ENCODE results near the gene ATRIP. TPM values are rescaled to one million over a fixed set of nuclear protein-coding genes. Genes with fewer than 3 reads are reported as not detected.

The ATRIP gene
- total RNA-seq, 5 donors from 2014 or later (not counting 1 experiment from before 2014, with no cell fraction given): 7.8 to 14.9 (median 12.8) TPM

DNA sequence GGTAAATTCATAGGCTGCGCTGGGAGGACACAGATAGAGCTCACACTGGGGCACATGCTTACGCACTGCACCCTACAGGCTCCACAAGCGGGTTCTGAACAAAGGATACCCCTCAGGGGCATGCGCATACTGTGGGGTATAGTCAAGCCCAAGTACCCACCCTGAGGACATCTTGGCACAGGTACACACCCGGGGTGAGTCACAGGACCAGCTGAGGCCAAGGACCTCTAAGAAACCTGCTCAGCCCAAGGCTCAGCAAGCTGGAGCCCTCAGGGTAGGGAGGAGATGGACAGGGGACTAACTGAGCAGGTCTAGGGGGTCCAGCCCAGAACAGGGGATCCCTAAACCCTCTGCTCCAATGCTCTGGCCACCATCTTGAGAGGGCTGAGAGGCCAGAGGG, 54.1 kb downstream of the ATRIP start:
- Histone ChIP-seq H3K4me3 (ENCODE audit: control insufficient read depth in 1 of 2, extremely low read depth in 1 of 2, low read length in 1 of 2) (no peak overlapping the region), H3K9me3 (no peaks in the 10 kb centered on the region), H3K27me3 (replicated peaks in 1 of 2; ENCODE audit: control insufficient read depth in 2 of 2, extremely low read depth in 1 of 2, insufficient read depth in 2 of 2, low read length in 1 of 2) (no peaks in the 10 kb centered on the region), H3K36me3 (ENCODE audit: control insufficient read depth in 2 of 2, extremely low read depth in 1 of 2, insufficient read depth in 1 of 2, low read length in 1 of 2) (peaks cover 0 to 5% of the 10 kb centered on the region in 2 donors), H3K4me1 (ENCODE audit: control insufficient read depth in 1 of 2, extremely low read depth in 1 of 2, insufficient read depth in 2 of 2, low read length in 2 of 2) (peaks cover 12 to 35% of the 10 kb centered on the region in 2 experiments), H3K27ac (ENCODE audit: low read length) (no peak overlapping the region)
- WGBS (ENCODE audit: insufficient coverage): 98% methylated on average over 4 of the region's 5 CpGs
- Mint-ChIP-seq H3K36me3 (peaks cover 20% of the 10 kb centered on the region), H3K27ac (peak overlapping the region; percentile 56 to 89), H3K4me1 (peaks cover 35 to 49% (median 46%) of the 10 kb centered on the region in 3 donors), H3K4me3 (no peak overlapping the region), H3K27me3 (no peaks in the 10 kb centered on the region), H3K9me3 (no peaks in the 10 kb centered on the region)
- CTCF ChIA-PET: interaction anchor here in 1 of 2 donors (1.1 kb wide), 1 partner anchor 100 kb away, joined by 3 read pairs; no protein-coding TSS in a partner anchor
- POLR2A ChIA-PET: no interaction called here
- ATAC-seq (replicated peaks in 1 of 4) (no peak), DNase-seq (no peak)

DNA sequence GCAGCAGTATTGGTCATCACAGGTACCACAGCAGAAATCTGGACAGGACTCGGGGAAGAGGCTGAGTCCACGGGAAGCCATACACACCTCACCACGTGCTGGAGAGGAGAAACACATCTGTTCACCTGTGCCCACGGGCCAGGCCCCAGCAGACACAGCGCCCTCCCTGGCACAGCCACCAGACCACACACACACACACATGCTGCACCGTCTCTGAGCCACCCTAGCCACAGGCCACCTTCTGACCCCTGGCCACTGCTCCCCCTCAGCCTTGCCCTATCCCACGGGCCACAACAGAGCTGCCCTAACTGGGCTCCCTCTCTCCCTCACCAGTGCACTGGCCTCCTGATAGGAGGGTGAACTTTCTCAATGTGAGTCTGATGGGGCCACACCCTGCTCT, 54.7 kb downstream of the ATRIP start:
- H3K27me3 ChIP-seq (replicated peaks in 1 of 2; ENCODE audit: control insufficient read depth in 2 of 2, extremely low read depth in 1 of 2, insufficient read depth in 2 of 2, low read length in 1 of 2): no peaks in the 10 kb centered on the region
- WGBS (ENCODE audit: insufficient coverage): 76% methylated on average over 2 of the region's 7 CpGs
- Mint-ChIP-seq H3K4me1 (peaks cover 38 to 52% (median 49%) of the 10 kb centered on the region in 3 donors), H3K4me3 (peak overlapping the region in 1 of 3 donors; percentile 1), H3K27ac (peak overlapping the region; percentile 89 to 90), H3K36me3 (peaks cover 20% of the 10 kb centered on the region), H3K9me3 (no peaks in the 10 kb centered on the region), H3K27me3 (no peaks in the 10 kb centered on the region)
- H3K4me3 ChIP-seq (ENCODE audit: control insufficient read depth in 1 of 2, extremely low read depth in 1 of 2, low read length in 1 of 2): no peak overlapping the region
- CTCF ChIA-PET: interaction anchor here (0.6 to 1.2 kb wide), 2 partner anchors 43 to 65 kb away, joined by 3 to 5 read pairs; no protein-coding TSS in a partner anchor
- peaks cover 12 to 38% of the 10 kb centered on the region in 2 experiments for H3K4me1 ChIP-seq (ENCODE audit: control insufficient read depth in 1 of 2, extremely low read depth in 1 of 2, insufficient read depth in 2 of 2, low read length in 2 of 2)
- DNase-seq (no peak), ATAC-seq (replicated peaks in 1 of 4) (no peak)
- H3K27ac ChIP-seq (ENCODE audit: low read length): no peak overlapping the region
- peaks cover 0 to 5% of the 10 kb centered on the region in 2 donors for H3K36me3 ChIP-seq (ENCODE audit: control insufficient read depth in 2 of 2, extremely low read depth in 1 of 2, insufficient read depth in 1 of 2, low read length in 1 of 2)
- H3K9me3 ChIP-seq: no peaks in the 10 kb centered on the region
- POLR2A ChIA-PET: interaction anchor here in 1 of 2 donors (0.6 kb wide), 1 partner anchor 89 kb away, joined by 3 read pairs; no protein-coding TSS in a partner anchor

DNA sequence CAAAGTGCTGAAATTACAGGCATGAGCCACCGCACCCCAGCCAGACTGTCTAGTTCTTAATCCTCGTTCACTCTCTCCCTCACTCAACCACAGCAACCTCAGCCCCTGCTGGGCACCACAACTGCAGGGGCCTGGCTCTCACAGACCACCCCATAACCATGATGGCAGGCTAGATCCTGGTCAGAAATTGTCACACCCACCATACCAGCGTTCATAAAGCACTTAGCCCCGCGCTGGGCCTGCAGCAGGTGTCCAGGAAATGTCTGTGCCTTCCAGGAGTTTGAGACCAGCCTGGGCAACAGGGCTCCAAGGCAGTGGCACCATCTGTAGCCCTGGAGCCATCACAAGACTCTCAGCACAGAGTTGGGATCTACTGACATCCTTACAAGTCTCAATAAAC, 55.6 kb downstream of the ATRIP start:
- H3K27me3 ChIP-seq (replicated peaks in 1 of 2; ENCODE audit: control insufficient read depth in 2 of 2, extremely low read depth in 1 of 2, insufficient read depth in 2 of 2, low read length in 1 of 2): no peaks in the 10 kb centered on the region
- ATAC-seq (replicated peaks in 1 of 4) (no peak), DNase-seq (no peak)
- H3K4me3 ChIP-seq (ENCODE audit: control insufficient read depth in 1 of 2, extremely low read depth in 1 of 2, low read length in 1 of 2): no peak overlapping the region
- H3K4me1 ChIP-seq (ENCODE audit: control insufficient read depth in 1 of 2, extremely low read depth in 1 of 2, insufficient read depth in 2 of 2, low read length in 2 of 2): peaks cover 16 to 44% of the 10 kb centered on the region in 2 experiments
- 84% methylated on average over 5 of the region's 5 CpGs for WGBS (ENCODE audit: insufficient coverage)
- peaks cover 20% of the 10 kb centered on the region for H3K36me3 Mint-ChIP-seq
- ChIA-PET CTCF (interaction anchor here in 1 of 2 donors (1.2 kb wide), 1 partner anchor 66 kb away, joined by 3 read pairs; no protein-coding TSS in a partner anchor), POLR2A (no interaction called here)
- peak overlapping the region; percentile 89 to 90 for H3K27ac Mint-ChIP-seq
- peak overlapping the region; percentile 34 for H3K27ac ChIP-seq (ENCODE audit: low read length)
- H3K9me3 Mint-ChIP-seq: no peaks in the 10 kb centered on the region
- H3K4me3 Mint-ChIP-seq: peak overlapping the region; percentile 75 to 86 (median 83)
- no peaks in the 10 kb centered on the region for H3K27me3 Mint-ChIP-seq
- H3K9me3 ChIP-seq: no peaks in the 10 kb centered on the region
- H3K36me3 ChIP-seq (ENCODE audit: control insufficient read depth in 2 of 2, extremely low read depth in 1 of 2, insufficient read depth in 1 of 2, low read length in 1 of 2): peaks cover 0 to 5% of the 10 kb centered on the region in 2 donors
- H3K4me1 Mint-ChIP-seq: peaks cover 47 to 62% (median 59%) of the 10 kb centered on the region in 3 donors

DNA sequence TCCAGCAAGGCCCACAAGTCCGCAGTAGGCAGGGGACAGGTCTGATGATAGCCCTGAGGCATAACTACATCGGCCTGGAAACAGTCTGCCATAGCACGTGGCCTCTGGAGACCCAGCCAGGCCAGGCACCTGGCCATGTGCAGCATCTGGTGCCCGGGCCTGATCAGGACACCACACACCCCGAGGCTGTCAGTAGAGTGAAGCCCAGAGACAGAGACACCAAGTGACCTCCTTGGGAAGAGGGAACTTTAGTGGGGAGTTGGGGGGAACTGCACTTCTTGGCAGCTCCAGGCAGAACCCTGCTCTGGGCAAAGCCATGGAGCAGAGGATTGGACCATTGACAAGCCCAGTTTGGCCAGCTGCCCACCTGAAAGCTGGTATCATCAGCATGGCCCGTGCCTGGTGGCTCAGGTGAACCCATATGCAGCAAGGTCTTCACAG, 56.2 kb downstream of the ATRIP start:
- peaks cover 0 to 5% of the 10 kb centered on the region in 2 donors for H3K36me3 ChIP-seq (ENCODE audit: control insufficient read depth in 2 of 2, extremely low read depth in 1 of 2, insufficient read depth in 1 of 2, low read length in 1 of 2)
- Mint-ChIP-seq H3K9me3 (no peaks in the 10 kb centered on the region), H3K4me1 (peaks cover 54 to 68% (median 65%) of the 10 kb centered on the region in 3 donors), H3K4me3 (peak overlapping the region; percentile 75 to 86 (median 83)), H3K36me3 (peaks cover 18% of the 10 kb centered on the region), H3K27ac (peak overlapping the region; percentile 89 to 90), H3K27me3 (no peaks in the 10 kb centered on the region)
- no peaks in the 10 kb centered on the region for H3K27me3 ChIP-seq (replicated peaks in 1 of 2; ENCODE audit: control insufficient read depth in 2 of 2, extremely low read depth in 1 of 2, insufficient read depth in 2 of 2, low read length in 1 of 2)
- H3K9me3 ChIP-seq: no peaks in the 10 kb centered on the region
- no peak for ATAC-seq (replicated peaks in 1 of 4)
- peak overlapping the region; percentile 67 for H3K27ac ChIP-seq (ENCODE audit: low read length)
- WGBS (ENCODE audit: insufficient coverage): 100% methylated on average over 6 of the region's 6 CpGs
- no peak for DNase-seq
- no peak overlapping the region for H3K4me3 ChIP-seq (ENCODE audit: control insufficient read depth in 1 of 2, extremely low read depth in 1 of 2, low read length in 1 of 2)
- ChIA-PET POLR2A (no interaction called here), CTCF (interaction anchor here in 1 of 2 donors (1.0 kb wide), 1 partner anchor 45 kb away, joined by 3 read pairs; no protein-coding TSS in a partner anchor)
- peaks cover 18 to 51% of the 10 kb centered on the region in 2 experiments for H3K4me1 ChIP-seq (ENCODE audit: control insufficient read depth in 1 of 2, extremely low read depth in 1 of 2, insufficient read depth in 2 of 2, low read length in 2 of 2)

DNA sequence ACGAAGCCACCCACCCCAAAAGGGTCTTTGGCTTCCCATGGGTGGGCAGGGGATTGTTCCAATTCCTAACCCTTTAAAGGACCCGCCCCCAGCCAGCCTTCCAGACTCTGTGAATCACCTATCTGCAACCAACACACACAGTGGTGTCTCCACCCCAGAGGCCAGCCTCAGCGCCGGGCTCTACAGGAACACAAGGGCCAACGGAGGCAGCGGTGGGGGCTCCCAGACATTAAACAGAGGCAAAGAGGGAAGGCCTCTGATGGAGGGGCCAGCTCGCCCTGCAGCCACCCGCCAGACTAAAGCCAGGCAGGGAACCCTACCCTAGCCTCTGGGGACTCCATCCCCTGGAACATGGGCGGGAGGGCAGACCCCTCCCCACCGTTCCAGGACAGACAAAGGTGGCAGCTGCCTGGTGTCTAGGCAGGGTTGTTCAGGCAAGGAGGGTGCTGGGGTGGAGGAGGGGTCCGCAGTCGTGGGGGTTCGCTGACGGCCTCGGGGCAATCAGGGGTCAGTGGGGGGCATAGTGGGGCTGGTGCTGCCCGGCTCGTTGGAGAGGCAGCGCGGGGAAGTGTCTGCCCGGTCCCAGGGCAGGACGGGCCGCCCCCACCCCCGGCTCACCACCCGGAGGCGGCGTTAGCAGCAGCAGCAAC, 57.0 kb downstream of the ATRIP start:
- peak in 3 of 35 experiments; percentile 8 to 27 (median 17) for DNase-seq
- Histone ChIP-seq H3K4me3 (ENCODE audit: control insufficient read depth in 1 of 2, extremely low read depth in 1 of 2, low read length in 1 of 2) (peak overlapping the region; percentile 39 to 77), H3K27me3 (replicated peaks in 1 of 2; ENCODE audit: control insufficient read depth in 2 of 2, extremely low read depth in 1 of 2, insufficient read depth in 2 of 2, low read length in 1 of 2) (no peaks in the 10 kb centered on the region), H3K4me1 (ENCODE audit: control insufficient read depth in 1 of 2, extremely low read depth in 1 of 2, insufficient read depth in 2 of 2, low read length in 2 of 2) (peaks cover 19 to 55% of the 10 kb centered on the region in 2 experiments), H3K36me3 (ENCODE audit: control insufficient read depth in 2 of 2, extremely low read depth in 1 of 2, insufficient read depth in 1 of 2, low read length in 1 of 2) (no peaks in the 10 kb centered on the region), H3K9me3 (no peaks in the 10 kb centered on the region), H3K27ac (ENCODE audit: low read length) (peak overlapping the region; percentile 67)
- ChIA-PET CTCF (interaction anchor here in 1 of 2 donors (1.0 to 1.3 kb wide), 2 partner anchors 44 to 67 kb away, joined by 3 read pairs; no protein-coding TSS in a partner anchor), POLR2A (no interaction called here)
- peak; percentile 3 to 18 (median 5) for ATAC-seq (replicated peaks in 1 of 4)
- Mint-ChIP-seq H3K4me3 (peak overlapping the region; percentile 75 to 86 (median 83)), H3K27ac (peak overlapping the region; percentile 89 to 90), H3K9me3 (no peaks in the 10 kb centered on the region), H3K4me1 (peaks cover 56 to 71% (median 68%) of the 10 kb centered on the region in 3 donors), H3K36me3 (peaks cover 13% of the 10 kb centered on the region), H3K27me3 (no peaks in the 10 kb centered on the region)
- WGBS (ENCODE audit: insufficient coverage): 9% methylated on average over 19 of the region's 26 CpGs

DNA sequence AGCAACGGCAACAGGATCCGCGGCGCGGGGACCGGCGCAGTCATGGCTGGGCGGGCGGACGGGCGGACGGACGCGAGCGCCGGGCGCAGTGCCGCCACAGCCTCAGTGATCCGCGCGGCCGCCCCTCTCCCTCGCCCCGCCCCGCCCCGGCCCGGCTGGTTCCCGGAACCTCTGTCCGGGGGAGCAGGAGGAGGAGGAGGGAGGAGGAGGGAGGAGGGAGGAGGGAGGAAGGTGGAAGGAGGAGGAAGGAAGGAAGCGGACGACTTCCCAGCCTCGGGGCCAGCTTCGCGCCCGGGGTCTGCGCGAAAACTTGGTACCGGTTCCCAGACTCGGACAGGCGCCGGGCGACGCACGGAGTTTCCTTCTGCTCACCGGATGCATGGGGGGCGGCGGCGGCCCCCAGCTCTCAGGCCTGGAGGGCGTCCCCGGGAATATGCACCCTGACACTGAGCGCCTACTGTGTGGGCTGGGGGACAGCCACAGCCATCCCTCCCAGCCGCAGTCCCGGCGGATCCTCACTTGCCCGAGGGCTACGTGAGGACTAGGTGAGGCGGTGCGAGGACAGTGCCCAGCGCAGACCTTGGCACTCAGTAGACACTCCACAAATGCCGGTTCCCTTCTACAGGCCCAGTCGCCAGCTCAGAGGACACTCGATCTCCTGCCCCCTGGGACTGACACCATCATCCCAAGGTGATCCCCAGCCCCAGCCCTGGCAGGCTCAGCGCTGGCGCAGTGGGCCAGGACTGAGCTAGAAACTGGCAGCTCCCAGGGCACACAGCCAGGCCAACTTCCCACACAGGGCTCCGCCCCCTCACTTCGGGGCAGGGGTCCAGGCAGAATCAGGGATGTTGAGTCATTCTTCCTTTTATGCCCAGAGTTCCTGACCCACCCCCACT, 57.8 kb downstream of the ATRIP start, which contains the start of gene SHISA5:
TSS of gene SHISA5 (minus strand) at position 124 of the 896 bp plus-strand sequence. CDS start at position 44, 80 bp downstream.
- peaks cover 19 to 55% of the 10 kb centered on the region in 2 experiments for H3K4me1 ChIP-seq (ENCODE audit: control insufficient read depth in 1 of 2, extremely low read depth in 1 of 2, insufficient read depth in 2 of 2, low read length in 2 of 2)

More for the DNA sequence above, 57.8 kb downstream of the ATRIP start, which contains the start of gene SHISA5:
- DNase-seq (peak in 30 of 35 experiments; percentile 20 to 66 (median 40)), ATAC-seq (replicated peaks in 1 of 4) (peak; percentile 49 to 68 (median 65))
- CTCF ChIA-PET: interaction anchor here (0.9 to 1.3 kb wide), 3 partner anchors 43 to 103 kb away, joined by 3 read pairs; no protein-coding TSS in a partner anchor
- WGBS (ENCODE audit: insufficient coverage): 9% methylated on average over 54 of the region's 66 CpGs
- Mint-ChIP-seq H3K9me3 (no peaks in the 10 kb centered on the region), H3K4me3 (peak within 1 kb of the TSS; percentile 75 to 86 (median 83)), H3K36me3 (peaks cover 13% of the 10 kb centered on the region), H3K27ac (peak within 1 kb of the TSS; percentile 89 to 92), H3K4me1 (peaks cover 56 to 71% (median 68%) of the 10 kb centered on the region in 3 donors), H3K27me3 (no peaks in the 10 kb centered on the region)
- no peaks in the 10 kb centered on the region for H3K27me3 ChIP-seq (replicated peaks in 1 of 2; ENCODE audit: control insufficient read depth in 2 of 2, extremely low read depth in 1 of 2, insufficient read depth in 2 of 2, low read length in 1 of 2)
- peak within 1 kb of the TSS; percentile 67 for H3K27ac ChIP-seq (ENCODE audit: low read length)
- peak within 1 kb of the TSS; percentile 42 to 77 for H3K4me3 ChIP-seq (ENCODE audit: control insufficient read depth in 1 of 2, extremely low read depth in 1 of 2, low read length in 1 of 2)
- no peaks in the 10 kb centered on the region for H3K36me3 ChIP-seq (ENCODE audit: control insufficient read depth in 2 of 2, extremely low read depth in 1 of 2, insufficient read depth in 1 of 2, low read length in 1 of 2)
- POLR2A ChIA-PET: no interaction called here
- H3K9me3 ChIP-seq: no peaks in the 10 kb centered on the region
